Endothelial cell of umbilical vein (primary cell): ENCODE results near the gene CFAP20DC. TPM values are rescaled to one million over a fixed set of nuclear protein-coding genes. Genes with fewer than 3 reads are reported as not detected.

Source experiments
- BruUV-seq: library from RNA; stranded (reverse); fragments of 400-500 nt; replicated peaks from 2 replicates; lab custom pipeline; 2021; lab: Mats Ljungman, UMichigan
- CTCF ChIA-PET: fragments of 300-600, 350-600 bp; sonication (Branson Sonifier 250); formaldehyde crosslinking; loops from one replicate; lab custom pipeline; 2021; ENCODE audit warnings: antibody characterized with exemption, inconsistent platforms; lab: Charles Lee
- POLR2A ChIA-PET: fragments of 300-600, 350-600 bp; sonication (Branson Sonifier 250); formaldehyde crosslinking; loops from one replicate; lab custom pipeline; 2021; ENCODE audit warnings: antibody characterized with exemption, inconsistent platforms; lab: Charles Lee
- DNase-seq: peaks from one replicate; pipeline ENCODE4 v3.0.0-alpha.2; 2011; ENCODE audit warnings: low read depth, low spot score
- FAIRE-seq: peaks from 2 replicates; lab custom pipeline; 2011; peaks lifted over from hg19 to GRCh38; lab: Jason Lieb, UNC
- H2AFZ ChIP-seq: 2 replicates; pipeline ENCODE4 v1.6.0; 2012; ENCODE audit warnings: low read depth, low read length, control low read depth, inconsistent platforms
- H3K27ac ChIP-seq: 2 replicates; pipeline ENCODE4 v1.5.1; 2011; ENCODE audit warnings: low read depth, mild to moderate bottlenecking, control low read depth, low read length, moderate library complexity; ENCODE audit not compliant: insufficient read depth
- H3K27me3 ChIP-seq, 2 experiments: 2 replicates each; pipeline versions ENCODE4 v1.6.0 to v1.6.1; 2011; ENCODE audit warnings: low read length in 2 of 2, mixed read lengths in 1 of 2; ENCODE audit not compliant: control insufficient read depth in 2 of 2, insufficient read depth in 2 of 2
- H3K36me3 ChIP-seq, 2 experiments: 2 replicates in 1 of 2; 3 replicates in 1 of 2; pipeline ENCODE4 v1.5.1; 2011; ENCODE audit warnings: low read length in 2 of 2, mild to moderate bottlenecking in 1 of 2, moderate library complexity in 1 of 2; ENCODE audit not compliant: control insufficient read depth in 2 of 2, insufficient read depth in 2 of 2; ENCODE audit errors: extremely low read depth in 1 of 2
- H3K4me1 ChIP-seq: 3 replicates; pipeline ENCODE4 v1.5.1; 2011; ENCODE audit warnings: mild to moderate bottlenecking, low read length; ENCODE audit not compliant: control insufficient read depth, insufficient read depth; ENCODE audit errors: extremely low read depth
- H3K4me2 ChIP-seq: 2 replicates; pipeline ENCODE4 v1.6.1; 2011; ENCODE audit warnings: low read length, control low read depth, mixed read lengths; ENCODE audit not compliant: insufficient read depth
- H3K4me3 ChIP-seq, 3 experiments: fragments of 200-600 bp in 1 of 3; sonication (generic), shearing (Covaris generic) in 1 of 3; replicated peaks in 1 of 3; 2 replicates each; pipeline ENCODE4 v1.5.1; 2011 to 2016; ENCODE audit warnings: control low read depth in 3 of 3, low read length in 3 of 3, mild to moderate bottlenecking in 2 of 3, inconsistent platforms in 1 of 3, low read depth in 1 of 3, moderate library complexity in 1 of 3; ENCODE audit not compliant: insufficient read depth in 1 of 3
- H3K79me2 ChIP-seq: 2 replicates; pipeline ENCODE4 v1.6.0; 2012; ENCODE audit warnings: low read length, inconsistent platforms; ENCODE audit not compliant: control insufficient read depth, insufficient read depth
- H3K9ac ChIP-seq: replicated peaks from 2 replicates; pipeline ENCODE3; 2011; ENCODE audit warnings: low read length, control low read depth; ENCODE audit not compliant: insufficient read depth; ENCODE audit errors: extremely low read depth
- H3K9me1 ChIP-seq: replicated peaks from 3 replicates; pipeline ENCODE4 v1.6.0; 2011; ENCODE audit warnings: mild to moderate bottlenecking, low read length; ENCODE audit not compliant: control insufficient read depth, insufficient read depth; ENCODE audit errors: extremely low read depth
- H3K9me3 ChIP-seq: replicated peaks from 2 replicates; pipeline ENCODE4 v1.5.1; 2012; ENCODE audit warnings: low read length, inconsistent platforms; ENCODE audit not compliant: control insufficient read depth, insufficient read depth
- H4K20me1 ChIP-seq: replicated peaks from 2 replicates; pipeline ENCODE3; 2011; ENCODE audit warnings: mild to moderate bottlenecking, low read length; ENCODE audit not compliant: control insufficient read depth, insufficient read depth; ENCODE audit errors: extremely low read depth
- CTCF ChIP-seq, 2 donors: IDR thresholded peaks; 1 replicate in 1 of 2; 2 replicates in 1 of 2; pipeline ENCODE4 v1.5.1; 2011; ENCODE audit warnings: low read length in 2 of 2, mild to moderate bottlenecking in 2 of 2, moderate library complexity in 2 of 2, control low read depth in 1 of 2, inconsistent platforms in 1 of 2, low read depth in 1 of 2; ENCODE audit not compliant: insufficient read depth in 1 of 2; ENCODE audit errors: extremely low read depth in 1 of 2
- EZH2 ChIP-seq: IDR thresholded peaks from 2 replicates; pipeline ENCODE4 v1.6.1; 2012; ENCODE audit warnings: borderline replicate concordance, low read depth, mild to moderate bottlenecking, moderate library complexity, low read length, inconsistent platforms; ENCODE audit not compliant: severe bottlenecking
- FOS ChIP-seq: IDR thresholded peaks from 2 replicates; pipeline ENCODE4 v1.6.1; 2011; ENCODE audit warnings: mild to moderate bottlenecking, low read length, moderate library complexity, borderline replicate concordance; ENCODE audit not compliant: insufficient read depth
- GATA2 ChIP-seq: IDR thresholded peaks from 2 replicates; pipeline ENCODE4 v1.7.0; 2011; ENCODE audit warnings: low read depth, mild to moderate bottlenecking, moderate library complexity, mixed read lengths, low read length; ENCODE audit not compliant: insufficient read length, insufficient read depth
- JUN ChIP-seq: IDR thresholded peaks from 2 replicates; pipeline ENCODE4 v1.6.1; 2011; ENCODE audit warnings: borderline replicate concordance, low read depth; ENCODE audit not compliant: insufficient read length, insufficient read depth
- MAX ChIP-seq: IDR thresholded peaks from 2 replicates; pipeline ENCODE4 v1.6.1; 2011; ENCODE audit not compliant: insufficient read depth, insufficient read length
- MYC ChIP-seq: IDR thresholded peaks from one replicate; pipeline ENCODE4 v1.6.1; 2011; ENCODE audit warnings: mild to moderate bottlenecking, low read depth, low read length
- POLR2A ChIP-seq: IDR thresholded peaks from 2 replicates; pipeline ENCODE4 v1.6.1; 2012; ENCODE audit warnings: low read depth, mild to moderate bottlenecking, control low read depth, low read length
- POLR2AphosphoS5 ChIP-seq: IDR thresholded peaks from 2 replicates; pipeline ENCODE4 v1.6.1; 2012; ENCODE audit warnings: low read depth, mild to moderate bottlenecking, control low read depth, low read length, moderate library complexity; ENCODE audit not compliant: insufficient read depth
- dilution Hi-C: fragments of 300-500 bp; cut with MboI; formaldehyde crosslinking; loops from one replicate; pipeline ENCODE4 v1.15.0; 2019; ENCODE audit warnings: low sequenced_read_pairs; ENCODE audit not compliant: extremely low pct_ligation_motif_present
- intact Hi-C: fragments of 100-400 bp; cut with micrococcal nuclease; formaldehyde crosslinking; loops from one replicate; pipeline ENCODE4 v1.10.0; 2022
- polyA plus RNA-seq, 4 experiments: library from polyadenylated mRNA; depleted of rRNA in 3 of 4; stranded (reverse) in 3 of 4; unstranded in 1 of 4; fragments of >200 nt; gene quantifications; 2 replicates each; pipeline versions ENCODE4 v1.2.1 to v1.2.3, GENCODE V29; 2011 to 2012; ENCODE audit warnings: missing spikeins in 1 of 4
- total RNA-seq: library from RNA; stranded (reverse); gene quantifications from 2 replicates; pipeline ENCODE4 v1.2.3, GENCODE V29; 2021

CFAP20DC gene
- total and polyA plus RNA-seq, 2 donors (not counting 3 experiments of a cell fraction or from before 2014, with no cell fraction given): 0.92 to 2.1 TPM

DNA sequence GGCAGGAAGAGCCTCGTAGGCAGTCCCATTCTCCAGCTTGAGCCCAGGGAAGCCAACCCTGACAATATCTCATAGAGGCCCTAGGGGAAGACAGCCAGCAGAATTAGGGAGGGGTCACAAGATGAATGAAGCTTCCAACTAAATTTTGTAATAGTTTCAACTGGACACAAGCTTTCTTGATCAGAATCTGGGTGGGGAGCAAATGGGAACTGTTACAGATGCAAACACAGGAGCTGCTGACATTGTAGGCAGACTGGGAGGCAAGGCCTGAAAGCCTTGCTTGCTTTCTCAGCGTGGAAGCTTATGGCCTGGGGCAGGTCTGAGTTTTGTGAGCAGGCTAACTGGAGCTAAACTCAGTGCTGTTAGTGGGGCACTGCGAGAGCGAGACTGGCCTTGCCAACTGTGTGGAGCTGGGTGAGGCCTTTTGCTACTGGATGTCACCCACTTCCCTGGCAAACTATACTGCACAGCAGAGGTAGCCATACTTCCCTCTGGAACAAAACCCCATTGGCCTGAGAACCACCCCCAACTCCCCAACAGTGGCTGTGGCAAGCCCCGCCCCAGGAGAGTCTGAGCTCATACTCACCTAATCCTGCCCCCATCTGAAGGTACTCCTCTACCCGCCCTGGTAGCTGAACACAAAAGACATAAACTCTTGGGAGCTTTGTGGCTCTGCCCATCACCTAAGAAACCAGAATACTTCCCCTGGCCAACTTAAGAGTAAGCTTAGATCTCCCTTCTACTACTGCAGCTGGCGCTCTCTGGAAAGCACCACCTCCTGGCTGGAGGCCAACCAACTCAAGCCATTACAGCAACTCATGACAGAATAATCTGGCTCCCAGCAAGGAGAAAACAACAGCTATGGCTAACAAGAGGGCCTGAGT lies 42.9 kb downstream of the CFAP20DC start:
- dilution Hi-C loops (no loop called here), intact Hi-C loops (no loop called here)
- Histone ChIP-seq H3K4me3 (no peak overlapping the region), H3K4me2 (no peak overlapping the region), H3K79me2 (no peaks in the 10 kb centered on the region), H3K27ac (no peak overlapping the region), H3K36me3 (no peaks in the 10 kb centered on the region), H3K27me3 (no peaks in the 10 kb centered on the region), H2AFZ (no peak overlapping the region), H4K20me1 (no peaks in the 10 kb centered on the region), H3K9ac (no peak overlapping the region), H3K9me1 (no peaks in the 10 kb centered on the region), H3K4me1 (no peaks in the 10 kb centered on the region), H3K9me3 (no peaks in the 10 kb centered on the region)
- POLR2A ChIA-PET: no interaction called here
- no peak for FAIRE-seq
- BruUV-seq: no TSS peak
- TF ChIP-seq GATA2 (no peak), JUN (no peak), FOS (no peak), POLR2A (no peak), EZH2 (no peak), MAX (no peak), POLR2AphosphoS5 (no peak), CTCF (IDR thresholded peaks at IDR 0.05; ENCODE audit: extremely low read depth in 1 of 2, insufficient read depth in 1 of 2, low read depth in 1 of 2, low read length in 2 of 2) (no peak), MYC (no peak)
- no peak for DNase-seq
- CTCF ChIA-PET: interaction anchor here (1.2 to 2.5 kb wide), 4 partner anchors 9 to 46 kb away, joined by 3 to 8 read pairs (median 5); no protein-coding TSS in a partner anchor
